Measurements from ENCODE around the gene ARL14EP.

ARL14EP gene

GRCh38 chr11:30322826-30323710 is at the start of gene ARL14EP:
TSS of gene ARL14EP (plus strand) at chr11:30323104. CDS start at chr11:30330949, 7,845 bp downstream.
- DNase-seq (ENCODE audit: low spot score): peak; percentile 93

- no peak for DNase-seq (ENCODE audit: low spot score)
Measured at GRCh38 chr11:30277176-30277575, 45.7 kb upstream of the ARL14EP start.

- DNase-seq (ENCODE audit: low spot score): no peak
Measured at GRCh38 chr11:30279796-30280195, 43.1 kb upstream of the ARL14EP start.

- no peak for DNase-seq (ENCODE audit: low spot score)
Measured at GRCh38 chr11:30281476-30282288, 41.2 kb upstream of the ARL14EP start.

- no peak for DNase-seq (ENCODE audit: low spot score)
Measured at GRCh38 chr11:30282289-30282631, 40.6 kb upstream of the ARL14EP start.

- no peak for DNase-seq (ENCODE audit: low spot score)
Measured at GRCh38 chr11:30284836-30285235, 38.1 kb upstream of the ARL14EP start.

GRCh38 chr11:30285416-30286121 is 37.3 kb upstream of the ARL14EP start:
- DNase-seq (ENCODE audit: low spot score): no peak

GRCh38 chr11:30291331-30291730 is 31.6 kb upstream of the ARL14EP start:
- DNase-seq (ENCODE audit: low spot score): no peak

GRCh38 chr11:30292545-30292944 is 30.4 kb upstream of the ARL14EP start:
- no peak for DNase-seq (ENCODE audit: low spot score)

- DNase-seq (ENCODE audit: low spot score): no peak
Measured at GRCh38 chr11:30295178-30295885, 27.6 kb upstream of the ARL14EP start.

GRCh38 chr11:30304620-30305019 is 18.3 kb upstream of the ARL14EP start:
- DNase-seq (ENCODE audit: low spot score): no peak

GRCh38 chr11:30310623-30311022 is 12.3 kb upstream of the ARL14EP start:
- DNase-seq (ENCODE audit: low spot score): no peak

- DNase-seq (ENCODE audit: low spot score): no peak
Measured at GRCh38 chr11:30311189-30311588, 11.7 kb upstream of the ARL14EP start.

GRCh38 chr11:30312243-30312642 is 10.7 kb upstream of the ARL14EP start:
- DNase-seq (ENCODE audit: low spot score): no peak

- no peak for DNase-seq (ENCODE audit: low spot score)
Measured at GRCh38 chr11:30313580-30313979, 9.3 kb upstream of the ARL14EP start.

- no peak for DNase-seq (ENCODE audit: low spot score)
Measured at GRCh38 chr11:30314625-30315024, 8.3 kb upstream of the ARL14EP start.

GRCh38 chr11:30316237-30316636 is 6.7 kb upstream of the ARL14EP start:
- DNase-seq (ENCODE audit: low spot score): no peak

- DNase-seq (ENCODE audit: low spot score): no peak
Measured at GRCh38 chr11:30317030-30317429, 5.9 kb upstream of the ARL14EP start.

- no peak for DNase-seq (ENCODE audit: low spot score)
Measured at GRCh38 chr11:30321321-30321720, 1.6 kb upstream of the ARL14EP start.

GRCh38 chr11:30322191-30322590 is 713 bp upstream of the ARL14EP start:
- DNase-seq (ENCODE audit: low spot score): no peak

GRCh38 chr11:30326114-30326778 is 3.3 kb downstream of the ARL14EP start:
- DNase-seq (ENCODE audit: low spot score): no peak

Measured in left forelimb (tissue), 1 donor.